A549 (cell line): Measurements from ENCODE around the gene IFITM1.

Experiments
- BCL3 ChIP-seq: fragments of >200 bp; sonication (Bioruptor Twin); formaldehyde crosslinking; IDR thresholded peaks from 3 replicates; pipeline ENCODE4 v1.6.1; 2016
- BHLHE40 ChIP-seq: IDR thresholded peaks from 2 replicates; pipeline ENCODE4 v1.6.1; 2012; ENCODE audit warnings: low read depth, low read length, inconsistent platforms
- CHD2 ChIP-seq: fragments of 150-350 bp; IDR thresholded peaks from 2 replicates; pipeline ENCODE4 v1.6.1; 2014; ENCODE audit warnings: low read length; ENCODE audit not compliant: partially characterized antibody
- CTCF ChIP-seq: fragments of >200 bp; sonication (Bioruptor Twin); formaldehyde crosslinking; IDR thresholded peaks from 3 replicates; pipeline ENCODE4 v1.5.1; 2016
- ESRRA ChIP-seq: fragments of 150-350 bp; IDR thresholded peaks from 2 replicates; pipeline ENCODE4 v1.6.1; 2014; ENCODE audit warnings: mild to moderate bottlenecking, low read length, borderline replicate concordance
- MYC ChIP-seq: IDR thresholded peaks from 2 replicates; pipeline ENCODE4 v1.6.1; 2012; ENCODE audit warnings: mild to moderate bottlenecking, inconsistent platforms, low read length, improper control_type of control experiment, borderline replicate concordance
- POLR2A ChIP-seq: IDR thresholded peaks from 2 replicates; pipeline ENCODE4 v1.6.1; 2012; ENCODE audit warnings: mild to moderate bottlenecking, low read length
- RAD21 ChIP-seq, 2 experiments: fragments of >200 bp in 1 of 2; sonication (Bioruptor Twin) in 1 of 2; formaldehyde crosslinking in 1 of 2; IDR thresholded peaks in 1 of 2; conservative IDR thresholded peaks in 1 of 2; 2 replicates in 1 of 2; 3 replicates in 1 of 2; pipeline ENCODE4 v1.6.1; 2012 to 2018; ENCODE audit warnings: inconsistent platforms in 1 of 2
- RNF2 ChIP-seq: fragments of 200-600 bp; sonication (generic); IDR thresholded peaks from 2 replicates; pipeline ENCODE4 v1.6.1; 2016; ENCODE audit warnings: low read depth, mild to moderate bottlenecking, antibody characterized with exemption, moderate library complexity, borderline replicate concordance
- TP53 ChIP-seq: fragments of 250-450 bp; sonication (Bioruptor Pico); IDR thresholded peaks from 2 replicates; pipeline ENCODE4 v1.5.0; 2021; ENCODE audit warnings: mild to moderate bottlenecking, moderate library complexity
- USF2 ChIP-seq: fragments of 450-650 bp; IDR thresholded peaks from 2 replicates; pipeline ENCODE4 v1.6.1; 2014; ENCODE audit warnings: antibody characterized with exemption

GRCh38 chr11:313304-313786 is 495 bp upstream of the IFITM1 start:
- TF ChIP-seq CTCF (no peak), RNF2 (no peak), BHLHE40 (no peak), TP53 (CRISPR knock-in tag) (no peak), ESRRA (no peak), CHD2 (no peak), MYC (no peak), RAD21 (conservative IDR thresholded peaks at IDR 0.05 in 1 of 2, IDR thresholded peaks at IDR 0.05 in 1 of 2) (no peak), BCL3 (no peak), POLR2A (no peak), USF2 (no peak)
